ENCODE data around the gene PTPRR.

- TF ChIP-seq EP300 (IDR thresholded peaks at IDR 0.05) (no peak), CTCF (IDR thresholded peaks at IDR 0.05) (no peak), POLR2A (IDR thresholded peaks at IDR 0.05) (no peak)
These were observed 283.0 kb downstream of the PTPRR start, which contains the start of gene PTPRB for GRCh38 chr12:70637303-70638085.

Data from gastroesophageal sphincter (tissue), 3 donors.